ENCODE data around the gene KIF19.

DNA sequence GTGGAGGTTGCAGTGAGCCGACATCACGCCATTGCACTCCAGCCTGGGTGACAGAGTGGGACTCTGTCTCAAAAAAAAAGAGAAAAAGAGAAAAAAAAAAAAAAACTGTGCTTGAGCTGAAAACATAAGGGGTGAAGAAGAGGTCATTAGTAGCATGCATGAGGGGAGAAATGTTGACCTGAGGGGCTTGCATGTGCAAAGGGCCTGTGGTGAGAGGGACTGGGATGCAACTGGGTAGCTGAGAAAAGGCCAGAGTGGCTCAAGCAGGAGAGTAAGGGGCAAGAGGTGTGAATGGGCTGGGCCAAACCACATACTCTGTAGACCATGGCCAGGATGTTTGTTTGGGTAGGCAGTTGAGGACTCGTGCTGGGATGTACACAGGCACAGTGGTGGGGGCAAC lies 3.4 kb downstream of the KIF19 start:
- TF ChIP-seq, protein P1, sequence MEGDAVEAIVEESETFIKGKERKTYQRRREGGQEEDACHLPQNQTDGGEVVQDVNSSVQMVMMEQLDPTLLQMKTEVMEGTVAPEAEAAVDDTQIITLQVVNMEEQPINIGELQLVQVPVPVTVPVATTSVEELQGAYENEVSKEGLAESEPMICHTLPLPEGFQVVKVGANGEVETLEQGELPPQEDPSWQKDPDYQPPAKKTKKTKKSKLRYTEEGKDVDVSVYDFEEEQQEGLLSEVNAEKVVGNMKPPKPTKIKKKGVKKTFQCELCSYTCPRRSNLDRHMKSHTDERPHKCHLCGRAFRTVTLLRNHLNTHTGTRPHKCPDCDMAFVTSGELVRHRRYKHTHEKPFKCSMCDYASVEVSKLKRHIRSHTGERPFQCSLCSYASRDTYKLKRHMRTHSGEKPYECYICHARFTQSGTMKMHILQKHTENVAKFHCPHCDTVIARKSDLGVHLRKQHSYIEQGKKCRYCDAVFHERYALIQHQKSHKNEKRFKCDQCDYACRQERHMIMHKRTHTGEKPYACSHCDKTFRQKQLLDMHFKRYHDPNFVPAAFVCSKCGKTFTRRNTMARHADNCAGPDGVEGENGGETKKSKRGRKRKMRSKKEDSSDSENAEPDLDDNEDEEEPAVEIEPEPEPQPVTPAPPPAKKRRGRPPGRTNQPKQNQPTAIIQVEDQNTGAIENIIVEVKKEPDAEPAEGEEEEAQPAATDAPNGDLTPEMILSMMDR (IDR thresholded peaks at IDR 0.05; ENCODE audit: insufficient read depth, low read length, poor library complexity, severe bottlenecking): no peak
- no peak for TF ChIP-seq EZH2phosphoT487 (conservative IDR thresholded peaks at IDR 0.05; ENCODE audit: low read length)
